Measurements from ENCODE around the gene LCP2.
"Not testable (repeated sequence)": the region's sequence is repeated elsewhere in the genome, so short reads cannot be mapped to it uniquely, and the experiment has no call there.

Gene LCP2

DNA sequence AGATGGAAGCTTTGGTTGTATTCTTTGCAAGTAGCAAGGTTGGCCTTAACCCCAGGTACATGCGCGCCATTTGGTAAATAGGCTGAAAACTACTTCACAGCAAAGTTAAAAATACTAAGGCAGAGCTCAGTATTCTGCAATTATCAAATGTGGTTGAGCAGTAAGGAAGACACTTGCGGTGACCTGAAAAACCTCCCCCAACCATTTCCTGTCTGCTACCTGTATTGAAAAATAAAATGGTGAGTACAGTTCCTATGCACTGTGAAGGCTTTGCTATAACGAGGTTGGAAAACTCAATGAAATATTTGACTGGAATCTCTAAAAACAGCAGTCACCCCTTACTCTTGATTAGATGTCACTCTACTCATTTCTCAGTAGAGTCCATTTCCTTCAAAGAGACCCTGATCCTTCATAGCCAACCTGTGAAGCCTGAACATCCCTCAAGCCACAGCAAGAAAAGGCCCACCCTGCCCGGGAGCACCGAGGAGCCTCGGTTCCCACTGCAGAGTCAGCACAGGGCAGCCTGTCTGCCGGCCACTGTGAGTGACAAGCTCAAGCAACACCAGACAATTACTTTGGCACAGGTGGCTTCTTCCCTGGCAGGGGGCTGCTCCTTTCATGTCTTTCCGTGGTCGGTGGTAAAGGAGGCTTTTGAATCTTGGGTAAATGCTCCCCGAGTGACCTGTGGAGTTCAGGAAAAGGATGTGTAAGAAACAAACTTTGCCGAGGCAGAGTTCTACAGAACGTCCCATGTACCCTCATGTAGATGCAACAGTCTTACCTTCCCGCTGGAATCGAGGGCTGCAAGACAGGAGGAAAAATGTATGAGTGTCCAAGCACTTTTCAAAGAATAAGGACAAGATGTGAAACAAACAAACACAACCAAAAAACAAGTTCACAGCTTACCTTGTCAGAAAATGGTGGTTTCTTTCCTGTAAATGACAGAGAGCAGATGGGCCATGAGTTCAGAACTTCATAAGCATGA is 35.2 kb downstream of the LCP2 start:
- H3K4me3 ChIP-seq (ENCODE audit: low read length): peak overlapping the region; percentile 31
- DNase-seq (ENCODE audit: low read depth, low spot score): peak; percentile 87

- peak overlapping the region; percentile 9 for H3K4me3 ChIP-seq (ENCODE audit: low read length)
- no peak for DNase-seq (ENCODE audit: low read depth, low spot score)
These were observed 36.0 kb downstream of the LCP2 start for GRCh38 chr5:170261528-170262043.

DNA sequence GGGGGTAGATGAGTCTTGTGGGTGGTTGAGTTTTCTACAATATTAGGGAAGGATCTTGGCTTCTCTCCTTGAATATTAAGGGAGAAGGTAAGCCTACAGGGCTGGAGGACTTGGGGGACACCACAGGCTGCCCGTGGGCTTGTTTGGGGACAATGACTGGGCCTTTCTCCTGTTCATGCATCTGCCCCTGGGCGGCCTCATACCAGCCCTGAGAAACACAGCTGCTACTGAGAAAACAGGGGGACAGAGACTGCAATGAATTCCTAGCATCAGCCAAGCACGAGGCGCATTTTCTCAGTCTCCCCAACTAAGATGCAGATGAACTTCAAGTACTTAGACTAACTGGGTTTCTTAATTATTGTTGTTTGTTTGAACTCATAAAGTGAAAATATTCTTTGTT is 40.2 kb downstream of the LCP2 start:
- H3K4me3 ChIP-seq (ENCODE audit: low read length): no peak overlapping the region
- no peak for DNase-seq (ENCODE audit: low read depth, low spot score)

- no peak overlapping the region for H3K4me3 ChIP-seq (ENCODE audit: low read length)
- DNase-seq (ENCODE audit: low read depth, low spot score): no peak
These were observed 41.0 kb downstream of the LCP2 start for GRCh38 chr5:170256571-170256970.

DNA sequence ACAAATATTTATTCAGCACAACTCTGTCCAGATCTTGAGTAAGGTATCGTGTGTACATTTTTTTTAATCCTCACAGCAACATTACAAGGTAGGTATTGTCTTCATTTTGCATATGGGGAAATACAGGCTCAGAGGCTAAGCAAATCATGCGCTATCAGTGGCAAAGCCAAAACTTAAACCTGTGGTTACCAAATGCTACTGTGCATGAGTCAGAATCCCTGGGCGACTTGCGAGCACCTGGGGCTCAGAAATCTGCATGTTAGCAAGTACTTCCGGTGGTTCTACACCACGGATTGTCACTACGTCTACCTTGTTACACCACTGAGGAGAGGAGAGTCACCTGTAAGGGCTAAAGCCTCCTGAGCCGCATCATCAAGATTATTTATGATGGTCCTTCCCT is 43.5 kb downstream of the LCP2 start:
- H3K4me3 ChIP-seq (ENCODE audit: low read length): no peak overlapping the region
- DNase-seq (ENCODE audit: low read depth, low spot score): peak; percentile 74

DNA sequence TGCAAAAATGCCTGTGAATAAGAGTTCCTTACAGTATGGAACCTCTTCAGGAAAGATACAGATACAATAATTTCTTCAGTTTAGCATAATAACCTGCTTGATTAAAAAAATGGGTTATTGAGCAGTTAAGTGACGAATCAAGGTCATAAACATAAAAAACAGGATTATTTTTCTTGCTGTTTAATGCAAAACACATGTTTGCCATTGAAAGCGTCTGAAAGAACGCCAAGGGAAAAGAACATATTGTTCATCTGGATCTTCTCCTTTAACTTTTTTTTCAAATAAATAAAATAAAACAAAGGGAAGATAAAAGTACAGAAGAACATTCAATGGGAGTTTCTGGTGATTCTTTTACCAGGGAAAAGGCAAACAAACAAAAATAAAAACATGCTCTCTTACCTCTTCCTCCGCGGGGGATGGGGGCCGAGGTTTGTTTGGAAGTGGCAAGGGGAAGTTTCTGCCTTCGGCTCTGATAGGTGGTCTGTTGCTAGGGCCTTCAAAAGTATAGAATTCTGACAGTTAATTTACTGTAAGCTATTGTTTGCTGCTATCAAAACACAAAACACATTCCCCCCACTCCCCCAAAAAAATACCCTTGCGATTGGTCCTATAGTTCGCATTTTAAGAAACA is 44.7 kb downstream of the LCP2 start:
- no peak overlapping the region for H3K4me3 ChIP-seq (ENCODE audit: low read length)
- no peak for DNase-seq (ENCODE audit: low read depth, low spot score)

DNA sequence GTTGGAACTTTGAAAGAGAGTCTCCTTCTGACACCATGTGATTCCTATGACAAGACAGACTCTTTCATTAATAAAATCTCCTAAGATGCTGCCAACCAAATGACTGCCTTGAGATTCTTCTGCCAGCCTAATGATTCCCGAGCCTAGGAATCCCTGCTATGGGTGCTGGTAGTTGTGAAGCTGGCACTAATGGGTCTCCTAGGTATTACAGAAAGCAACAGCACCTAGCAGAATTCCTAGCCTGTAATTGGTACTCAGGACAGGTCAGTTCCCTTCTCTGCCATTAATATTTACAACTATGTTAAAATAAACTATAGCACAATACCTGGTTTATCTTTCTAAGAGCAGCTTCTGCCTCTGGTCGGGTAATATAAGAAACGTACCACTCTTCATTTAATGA is 45.5 kb downstream of the LCP2 start:
- H3K4me3 ChIP-seq (ENCODE audit: low read length): no peak overlapping the region
- no peak for DNase-seq (ENCODE audit: low read depth, low spot score)

- DNase-seq (ENCODE audit: low read depth, low spot score): no peak
- H3K4me3 ChIP-seq (ENCODE audit: low read length): no peak overlapping the region
These were observed 46.1 kb downstream of the LCP2 start for GRCh38 chr5:170251462-170251861.

GRCh38 chr5:170250810-170251317 is 46.7 kb downstream of the LCP2 start:
- H3K4me3 ChIP-seq (ENCODE audit: low read length): no peak overlapping the region
- no peak for DNase-seq (ENCODE audit: low read depth, low spot score)

GRCh38 chr5:170249355-170249754 is 48.2 kb downstream of the LCP2 start:
- DNase-seq (ENCODE audit: low read depth, low spot score): no peak
- H3K4me3 ChIP-seq (ENCODE audit: low read length): no peak overlapping the region

GRCh38 chr5:170248931-170249227 is 48.7 kb downstream of the LCP2 start:
- not testable (repeated sequence) for H3K4me3 ChIP-seq (ENCODE audit: low read length); DNase-seq (ENCODE audit: low read depth, low spot score)

DNA sequence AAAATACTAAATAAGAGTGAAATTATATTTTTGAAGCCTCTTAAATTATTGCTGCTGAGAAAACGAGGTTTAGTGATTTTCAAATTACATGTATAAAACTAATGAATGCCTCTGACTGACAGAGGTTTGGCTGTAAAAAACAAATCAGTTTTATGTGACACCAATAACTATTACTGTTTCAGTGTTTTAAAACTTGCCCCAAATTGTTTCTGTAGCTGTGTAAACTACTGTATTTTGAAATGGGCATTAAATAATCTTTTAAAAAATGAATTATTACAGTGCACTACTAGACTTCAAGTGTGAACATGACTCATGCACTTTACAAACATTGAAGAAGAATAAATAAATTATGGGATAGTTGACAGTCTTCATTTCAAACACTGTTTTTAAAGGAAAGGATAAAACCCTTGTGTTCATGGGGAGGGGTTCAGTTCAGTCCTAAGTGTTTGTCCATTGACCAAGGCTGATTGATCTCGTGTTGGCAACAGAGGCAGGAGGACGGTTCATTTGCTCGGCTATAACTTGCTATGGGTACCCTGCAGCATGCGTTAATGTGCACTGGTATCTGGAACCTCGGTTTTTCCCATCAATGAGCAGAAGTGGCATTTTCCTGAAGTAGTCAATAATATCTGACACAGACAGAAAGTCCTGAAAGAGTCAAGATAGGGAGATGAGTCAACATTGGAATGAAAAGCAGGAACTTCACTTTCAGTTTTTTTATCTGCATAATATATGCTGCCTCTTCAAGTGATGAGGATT is 49.2 kb downstream of the LCP2 start:
- no peak for DNase-seq (ENCODE audit: low read depth, low spot score)
- no peak overlapping the region for H3K4me3 ChIP-seq (ENCODE audit: low read length)

- H3K4me3 ChIP-seq (ENCODE audit: low read length): no peak overlapping the region
These were observed 50.2 kb downstream of the LCP2 start for GRCh38 chr5:170247363-170247762.

DNA sequence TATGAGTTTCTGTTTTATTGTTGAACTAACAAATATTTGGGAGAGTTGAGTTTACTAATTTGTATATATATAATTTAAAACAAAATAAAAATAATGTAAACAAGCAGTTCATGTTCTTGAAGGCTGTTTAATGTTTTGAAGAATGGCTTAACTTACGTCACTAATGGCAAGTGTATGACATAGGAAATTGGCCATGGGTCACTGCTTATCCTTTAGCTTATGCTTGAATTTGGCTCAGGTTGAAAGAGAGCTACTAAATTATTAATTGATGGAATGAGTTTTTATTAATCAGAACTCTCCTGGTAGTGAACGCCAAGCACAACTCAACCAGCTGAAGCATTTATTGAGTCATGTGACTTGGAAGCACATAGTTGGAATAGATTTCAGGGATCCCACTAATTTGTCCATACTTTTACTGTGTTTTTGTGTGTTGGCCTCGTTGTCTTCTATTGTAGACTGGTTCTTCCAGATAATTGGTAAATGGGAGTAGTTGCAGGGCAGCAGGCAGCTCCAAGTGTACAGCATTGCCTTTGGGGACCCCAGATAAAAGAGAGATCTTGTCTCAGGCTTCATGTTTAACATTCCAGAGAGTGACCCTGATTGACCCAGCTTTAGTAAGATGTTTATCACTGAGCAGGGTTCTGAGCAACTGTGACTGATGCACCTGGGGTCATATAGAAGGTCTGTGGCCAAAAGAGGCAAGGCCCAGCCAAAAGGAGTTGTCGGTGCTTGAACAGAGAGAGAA is 51.3 kb downstream of the LCP2 start:
- no peak overlapping the region for H3K4me3 ChIP-seq (ENCODE audit: low read length)
- no peak for DNase-seq (ENCODE audit: low read depth, low spot score)

More at GRCh38 chr5:170247363-170247762, 50.2 kb downstream of the LCP2 start:
- no peak for DNase-seq (ENCODE audit: low read depth, low spot score)

DNA sequence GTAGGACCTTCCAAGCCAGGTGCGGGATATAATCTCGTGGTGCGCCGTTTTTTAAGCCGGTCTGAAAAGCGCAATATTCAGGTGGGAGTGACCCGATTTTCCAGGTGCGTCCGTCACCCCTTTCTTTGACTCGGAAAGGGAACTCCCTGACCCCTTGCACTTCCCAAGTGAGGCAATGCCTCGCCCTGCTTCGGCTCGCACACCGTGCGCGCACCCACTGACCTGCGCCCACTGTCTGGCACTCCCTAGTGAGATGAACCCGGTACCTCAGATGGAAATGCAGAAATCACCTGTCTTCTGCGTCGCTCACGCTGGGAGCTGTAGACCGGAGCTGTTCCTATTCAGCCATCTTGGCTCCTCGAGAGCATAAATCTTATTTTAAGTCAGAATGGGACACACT is 52.1 kb downstream of the LCP2 start:
- H3K4me3 ChIP-seq (ENCODE audit: low read length); DNase-seq (ENCODE audit: low read depth, low spot score): not testable (repeated sequence)

GRCh38 chr5:170238456-170239196 is 59.0 kb downstream of the LCP2 start:
- no peak overlapping the region for H3K4me3 ChIP-seq (ENCODE audit: low read length)
- DNase-seq (ENCODE audit: low read depth, low spot score): no peak

- no peak for DNase-seq (ENCODE audit: low read depth, low spot score)
These were observed 61.4 kb downstream of the LCP2 start for GRCh38 chr5:170235876-170236864.

More at GRCh38 chr5:170235876-170236864, 61.4 kb downstream of the LCP2 start:
- no peak overlapping the region for H3K4me3 ChIP-seq (ENCODE audit: low read length)

Data from Jurkat, Clone E6-1 (cell line).